ENCODE results near the gene KCNQ1.

DNA sequence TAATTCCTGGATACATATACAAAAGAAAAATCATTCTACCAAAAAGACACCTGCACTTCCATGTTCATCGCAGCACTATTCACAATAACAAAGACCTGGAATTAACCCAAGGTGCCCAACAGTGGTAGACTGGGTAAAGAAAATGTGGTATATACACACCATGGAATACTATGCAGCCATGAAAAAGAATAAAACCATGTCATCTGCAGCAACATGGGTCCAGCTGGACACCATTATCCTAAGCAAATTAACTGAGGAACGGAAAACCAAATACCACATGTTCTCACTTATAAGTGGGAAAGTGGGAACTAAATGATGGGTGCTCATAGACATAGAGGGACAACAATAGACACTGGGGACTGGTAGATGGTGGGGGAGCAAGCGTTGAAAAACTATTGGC lies 5.0 kb upstream of the KCNQ1 start:
- TF ChIP-seq HCFC1 (IDR thresholded peaks at IDR 0.05; ENCODE audit: low read depth, low read length), result no peak
- no peak for TF ChIP-seq SP1 (CRISPR knock-in tag; IDR thresholded peaks at IDR 0.05)
- TF ChIP-seq EWSR1 (IDR thresholded peaks at IDR 0.05; ENCODE audit: borderline replicate concordance, low read depth, partially characterized antibody), result no peak
- no peak for TF ChIP-seq CHD4 (IDR thresholded peaks at IDR 0.05; ENCODE audit: insufficient read depth, insufficient replicate concordance, low read depth, low read length, poor library complexity, severe bottlenecking)
- no peak for TF ChIP-seq TCFL5 (CRISPR knock-in tag; conservative IDR thresholded peaks at IDR 0.05)
- no peak for TF ChIP-seq RAD21 (CRISPR knock-in tag; conservative IDR thresholded peaks at IDR 0.05 in 1 of 2, IDR thresholded peaks at IDR 0.05 in 1 of 2)
- no peak for TF ChIP-seq CHCHD3 (CRISPR knock-in tag; IDR thresholded peaks at IDR 0.05)
- TF ChIP-seq, protein P1, sequence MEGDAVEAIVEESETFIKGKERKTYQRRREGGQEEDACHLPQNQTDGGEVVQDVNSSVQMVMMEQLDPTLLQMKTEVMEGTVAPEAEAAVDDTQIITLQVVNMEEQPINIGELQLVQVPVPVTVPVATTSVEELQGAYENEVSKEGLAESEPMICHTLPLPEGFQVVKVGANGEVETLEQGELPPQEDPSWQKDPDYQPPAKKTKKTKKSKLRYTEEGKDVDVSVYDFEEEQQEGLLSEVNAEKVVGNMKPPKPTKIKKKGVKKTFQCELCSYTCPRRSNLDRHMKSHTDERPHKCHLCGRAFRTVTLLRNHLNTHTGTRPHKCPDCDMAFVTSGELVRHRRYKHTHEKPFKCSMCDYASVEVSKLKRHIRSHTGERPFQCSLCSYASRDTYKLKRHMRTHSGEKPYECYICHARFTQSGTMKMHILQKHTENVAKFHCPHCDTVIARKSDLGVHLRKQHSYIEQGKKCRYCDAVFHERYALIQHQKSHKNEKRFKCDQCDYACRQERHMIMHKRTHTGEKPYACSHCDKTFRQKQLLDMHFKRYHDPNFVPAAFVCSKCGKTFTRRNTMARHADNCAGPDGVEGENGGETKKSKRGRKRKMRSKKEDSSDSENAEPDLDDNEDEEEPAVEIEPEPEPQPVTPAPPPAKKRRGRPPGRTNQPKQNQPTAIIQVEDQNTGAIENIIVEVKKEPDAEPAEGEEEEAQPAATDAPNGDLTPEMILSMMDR (IDR thresholded peaks at IDR 0.05 in 2 of 3, conservative IDR thresholded peaks at IDR 0.05 in 1 of 3; ENCODE audit: insufficient read depth in 2 of 3, low read depth in 1 of 3, low read length in 3 of 3), result no peak
- TF ChIP-seq EZH2 (IDR thresholded peaks at IDR 0.05; ENCODE audit: borderline replicate concordance, low read depth, low read length), result no peak
- no peak for TF ChIP-seq ZNF639 (CRISPR knock-in tag; conservative IDR thresholded peaks at IDR 0.05 in 1 of 2, IDR thresholded peaks at IDR 0.05 in 1 of 2)
- TF ChIP-seq MAZ (CRISPR knock-in tag; conservative IDR thresholded peaks at IDR 0.05 in 1 of 2, IDR thresholded peaks at IDR 0.05 in 1 of 2), result no peak
- TF ChIP-seq ZNF232 (CRISPR knock-in tag; IDR thresholded peaks at IDR 0.05), result no peak
- no peak for TF ChIP-seq KAT8 (IDR thresholded peaks at IDR 0.05; ENCODE audit: low read depth)
- no peak for TF ChIP-seq MYNN (IDR thresholded peaks at IDR 0.05)
- TF ChIP-seq MYNN (CRISPR knock-in tag; IDR thresholded peaks at IDR 0.05), result no peak
